ENCODE data around the gene SDK1.

SDK1 gene

DNA sequence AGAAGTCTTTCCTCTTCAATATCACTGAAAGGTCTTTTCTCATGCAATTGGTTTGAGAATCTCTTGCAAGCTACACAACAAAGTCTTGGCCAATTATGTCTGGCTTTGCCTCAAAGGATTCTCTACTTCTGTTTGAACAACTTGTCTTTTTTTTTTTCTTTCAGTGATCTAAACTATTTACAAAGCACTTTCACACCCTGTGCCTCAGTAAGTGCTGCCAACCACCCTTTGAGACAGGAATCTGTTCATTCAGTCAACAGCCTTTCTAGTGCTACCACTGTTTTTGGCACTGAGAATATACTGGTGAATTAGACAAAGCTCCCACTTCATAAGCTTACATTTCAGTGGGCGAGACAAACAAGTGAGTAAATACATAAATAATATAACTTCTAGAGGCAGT is 26.9 kb upstream of the SDK1 start:
- H3K9ac ChIP-seq (ENCODE audit: low read length): no peak overlapping the region
- H3K36me3 ChIP-seq (ENCODE audit: control insufficient read depth, insufficient read depth, low read length): no peaks in the 10 kb centered on the region
- no peaks in the 10 kb centered on the region for H3K27me3 ChIP-seq (ENCODE audit: control insufficient read depth, insufficient read depth, low read length)
- H3K9me3 ChIP-seq (ENCODE audit: control insufficient read depth, low read length): no peaks in the 10 kb centered on the region
- no peak overlapping the region for H3K4me3 ChIP-seq (ENCODE audit: low read length)
- H3K4me1 ChIP-seq (ENCODE audit: control insufficient read depth, insufficient read depth, low read length): no peaks in the 10 kb centered on the region

DNA sequence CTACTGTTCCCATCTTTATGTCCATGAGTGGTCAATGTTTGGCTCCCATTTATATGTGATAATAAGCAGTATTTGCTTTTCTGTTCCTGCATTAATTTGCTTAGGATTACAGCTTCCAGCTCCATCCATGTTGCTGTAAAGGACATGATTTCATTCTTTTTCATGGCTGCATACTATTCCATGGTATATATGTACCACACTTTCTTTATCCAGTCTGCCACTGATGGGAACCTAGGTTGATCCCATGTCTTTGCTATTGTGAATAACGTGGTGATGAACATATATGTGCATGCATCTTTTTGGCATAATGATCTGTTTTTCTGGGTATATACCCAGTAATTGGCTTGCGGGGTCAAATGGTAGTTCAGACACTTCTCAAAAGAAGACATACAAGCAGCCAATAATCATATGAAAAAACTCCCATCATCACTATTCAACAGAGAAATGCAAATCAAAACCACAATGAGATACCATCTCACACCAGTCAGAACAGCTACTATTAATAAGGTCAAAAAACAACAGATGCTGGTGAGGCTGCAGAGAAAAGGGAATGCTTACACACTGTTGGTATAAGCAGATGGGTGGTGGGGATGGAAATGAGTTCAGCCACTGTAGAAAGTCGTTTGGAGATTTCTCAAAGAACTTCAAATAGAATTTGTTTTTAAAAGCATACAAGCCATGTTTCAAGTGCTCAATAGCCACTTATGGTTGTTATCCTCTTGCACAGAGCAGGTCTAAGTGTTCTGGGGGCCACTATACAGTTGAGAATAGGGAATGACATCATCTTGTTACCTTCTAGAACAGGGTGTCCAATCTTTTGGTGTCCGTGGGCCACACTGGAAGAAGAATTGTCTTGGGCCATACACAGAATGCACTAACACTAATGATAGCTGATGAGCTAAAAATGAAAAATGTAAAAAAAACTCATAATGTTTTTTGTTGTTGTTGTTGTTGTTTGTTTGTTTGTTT is 23.2 kb upstream of the SDK1 start:
- Histone ChIP-seq H3K36me3 (ENCODE audit: control insufficient read depth, insufficient read depth, low read length) (no peaks in the 10 kb centered on the region), H3K9ac (ENCODE audit: low read length) (no peak overlapping the region), H3K4me1 (ENCODE audit: control insufficient read depth, insufficient read depth, low read length) (no peaks in the 10 kb centered on the region), H3K27me3 (ENCODE audit: control insufficient read depth, insufficient read depth, low read length) (no peaks in the 10 kb centered on the region), H3K9me3 (ENCODE audit: control insufficient read depth, low read length) (no peaks in the 10 kb centered on the region), H3K4me3 (ENCODE audit: low read length) (no peak overlapping the region)

DNA sequence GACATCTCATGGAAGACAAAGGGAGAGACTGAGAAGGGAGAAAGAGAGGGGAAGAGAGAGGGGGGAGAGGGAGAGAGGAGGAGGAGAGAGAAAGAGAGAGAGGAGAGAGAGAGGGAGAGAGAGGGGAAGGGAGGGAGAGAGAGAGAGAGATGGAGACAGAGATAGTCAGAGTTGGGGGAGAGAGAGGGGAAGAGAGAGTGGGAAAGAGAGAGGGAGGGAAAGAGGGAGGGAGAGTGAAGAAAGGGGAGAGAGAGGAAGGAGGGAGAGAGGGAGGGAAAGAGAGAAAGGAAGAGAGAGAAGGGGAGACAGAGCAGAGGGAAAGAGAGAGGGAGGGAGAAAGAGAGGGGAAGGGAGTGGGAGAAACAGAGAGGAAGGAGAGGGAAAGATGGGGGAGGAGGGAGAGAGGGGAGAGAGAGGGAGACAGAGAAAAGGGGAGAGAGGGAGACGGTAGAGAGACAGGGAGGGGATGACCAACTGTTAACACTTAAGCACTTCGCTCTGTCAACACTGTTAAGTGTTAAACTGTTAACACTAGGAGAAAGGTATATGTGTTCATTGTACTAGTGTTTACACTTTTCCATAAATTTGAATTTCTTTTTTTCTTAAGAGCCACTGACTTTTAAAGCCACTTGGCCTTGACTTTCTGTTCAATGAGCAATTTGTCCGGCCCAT is 21.8 kb upstream of the SDK1 start:
- H3K9ac ChIP-seq (ENCODE audit: low read length): no peak overlapping the region
- H3K9me3 ChIP-seq (ENCODE audit: control insufficient read depth, low read length): no peaks in the 10 kb centered on the region
- no peaks in the 10 kb centered on the region for H3K27me3 ChIP-seq (ENCODE audit: control insufficient read depth, insufficient read depth, low read length)
- H3K4me1 ChIP-seq (ENCODE audit: control insufficient read depth, insufficient read depth, low read length): no peaks in the 10 kb centered on the region
- H3K4me3 ChIP-seq (ENCODE audit: low read length): no peak overlapping the region
- H3K36me3 ChIP-seq (ENCODE audit: control insufficient read depth, insufficient read depth, low read length): no peaks in the 10 kb centered on the region

DNA sequence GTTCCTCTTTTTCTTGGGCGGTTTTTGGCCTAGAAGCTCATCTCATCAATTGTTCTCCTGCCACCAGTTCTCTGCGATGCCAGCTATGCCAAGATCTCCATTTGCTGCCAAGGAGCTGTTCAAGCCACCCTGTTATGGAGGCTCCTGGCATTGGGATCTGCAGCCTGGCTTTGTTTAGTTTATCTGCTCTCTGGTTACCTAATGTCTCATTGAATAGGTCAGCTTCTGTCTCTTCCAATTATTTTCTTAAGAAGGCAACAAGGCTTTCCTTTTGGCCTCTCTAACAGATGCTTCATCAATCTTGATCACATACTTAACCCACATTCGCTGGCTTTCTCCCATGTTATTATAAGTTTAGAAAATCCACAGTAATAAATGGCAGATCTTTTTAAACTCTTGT is 20.6 kb upstream of the SDK1 start:
- H3K4me1 ChIP-seq (ENCODE audit: control insufficient read depth, insufficient read depth, low read length): no peaks in the 10 kb centered on the region
- no peaks in the 10 kb centered on the region for H3K9me3 ChIP-seq (ENCODE audit: control insufficient read depth, low read length)
- H3K36me3 ChIP-seq (ENCODE audit: control insufficient read depth, insufficient read depth, low read length): no peaks in the 10 kb centered on the region
- no peak overlapping the region for H3K4me3 ChIP-seq (ENCODE audit: low read length)
- H3K27me3 ChIP-seq (ENCODE audit: control insufficient read depth, insufficient read depth, low read length): no peaks in the 10 kb centered on the region
- no peak overlapping the region for H3K9ac ChIP-seq (ENCODE audit: low read length)

DNA sequence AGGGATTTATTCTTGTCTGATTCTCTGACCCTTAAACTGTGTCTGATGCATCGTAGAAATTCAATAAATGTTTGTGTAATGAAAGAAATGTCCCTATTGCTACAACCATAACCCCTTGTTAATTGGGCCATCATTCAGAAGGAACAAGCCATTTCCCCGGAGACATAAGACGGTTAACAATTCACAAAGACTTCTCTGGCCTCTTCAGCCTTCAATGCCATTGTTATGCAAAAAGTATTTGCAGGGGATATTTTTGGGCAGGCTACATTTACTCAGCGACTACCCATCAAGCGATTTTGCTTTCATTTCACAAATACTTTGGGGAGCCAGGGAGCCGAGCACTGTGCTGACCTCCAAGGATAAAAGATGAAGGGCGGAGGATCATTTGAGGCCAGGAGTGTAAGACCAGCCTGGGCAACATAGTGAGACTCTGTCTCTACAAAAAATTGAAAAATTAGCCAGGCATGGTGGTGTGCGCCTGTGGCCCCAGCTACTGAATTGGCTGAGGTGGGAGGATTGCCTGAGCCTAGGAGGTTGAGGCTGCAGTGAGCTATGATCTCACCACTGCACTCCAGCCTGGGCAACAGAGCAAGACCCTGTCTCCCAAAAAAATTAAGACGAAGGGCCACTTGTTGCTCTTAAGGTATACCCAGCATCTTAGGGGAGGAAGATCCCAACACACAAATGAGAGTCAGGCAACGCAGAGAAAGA is 20.0 kb upstream of the SDK1 start:
- Histone ChIP-seq H3K4me1 (ENCODE audit: control insufficient read depth, insufficient read depth, low read length) (no peaks in the 10 kb centered on the region), H3K27me3 (ENCODE audit: control insufficient read depth, insufficient read depth, low read length) (no peaks in the 10 kb centered on the region), H3K9me3 (ENCODE audit: control insufficient read depth, low read length) (no peaks in the 10 kb centered on the region), H3K9ac (ENCODE audit: low read length) (no peak overlapping the region), H3K36me3 (ENCODE audit: control insufficient read depth, insufficient read depth, low read length) (no peaks in the 10 kb centered on the region), H3K4me3 (ENCODE audit: low read length) (no peak overlapping the region)

DNA sequence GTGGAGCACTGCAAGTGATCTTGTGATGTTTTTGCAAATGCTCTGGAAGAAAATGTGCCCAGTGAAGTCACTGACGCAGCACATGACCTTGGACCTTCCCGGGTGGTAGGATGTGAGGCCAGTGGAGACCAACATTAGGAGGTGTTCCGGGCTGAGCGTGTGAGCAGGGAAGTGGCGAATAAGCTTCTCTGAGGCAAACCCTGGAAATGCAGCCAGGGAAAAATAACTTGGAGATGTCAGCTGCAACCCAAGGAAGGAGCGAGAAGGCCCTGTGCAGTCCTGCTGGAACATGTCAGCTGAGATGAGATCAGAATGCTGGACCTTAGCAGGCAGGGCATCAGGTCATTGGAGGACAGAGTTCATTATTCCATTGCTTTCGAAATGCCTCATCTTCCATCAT is 18.6 kb upstream of the SDK1 start:
- no peak overlapping the region for H3K4me3 ChIP-seq (ENCODE audit: low read length)
- H3K27me3 ChIP-seq (ENCODE audit: control insufficient read depth, insufficient read depth, low read length): no peaks in the 10 kb centered on the region
- no peaks in the 10 kb centered on the region for H3K9me3 ChIP-seq (ENCODE audit: control insufficient read depth, low read length)
- no peak overlapping the region for H3K9ac ChIP-seq (ENCODE audit: low read length)
- H3K4me1 ChIP-seq (ENCODE audit: control insufficient read depth, insufficient read depth, low read length): no peaks in the 10 kb centered on the region
- H3K36me3 ChIP-seq (ENCODE audit: control insufficient read depth, insufficient read depth, low read length): no peaks in the 10 kb centered on the region

DNA sequence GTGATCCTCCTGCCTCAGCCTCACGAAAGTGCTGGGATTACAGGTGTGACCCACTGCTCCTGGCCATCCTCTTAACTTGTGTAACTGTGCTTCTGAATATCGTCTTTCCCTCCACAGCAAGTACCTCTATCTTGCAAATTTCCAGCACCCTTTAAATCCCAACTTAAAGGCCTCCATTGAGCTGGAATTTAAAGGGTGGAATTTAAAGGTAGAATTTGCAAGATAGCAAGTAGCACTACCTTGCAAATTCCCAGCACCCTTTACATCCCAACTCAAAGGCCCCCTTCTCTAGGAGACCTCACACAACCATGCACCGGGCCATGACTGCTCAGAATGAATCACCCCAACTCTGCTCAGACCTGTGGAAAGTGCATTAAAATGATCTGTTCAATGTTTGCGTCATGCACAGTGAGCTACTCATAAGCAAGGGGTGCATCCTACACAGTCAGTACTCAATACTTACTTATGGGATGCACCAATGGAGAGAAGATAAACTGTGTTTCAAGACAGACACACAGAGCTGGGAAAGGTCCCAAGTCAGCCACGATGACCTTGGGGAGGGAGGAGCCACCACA is 17.8 kb upstream of the SDK1 start:
- Histone ChIP-seq H3K27me3 (ENCODE audit: control insufficient read depth, insufficient read depth, low read length) (no peaks in the 10 kb centered on the region), H3K36me3 (ENCODE audit: control insufficient read depth, insufficient read depth, low read length) (no peaks in the 10 kb centered on the region), H3K9ac (ENCODE audit: low read length) (no peak overlapping the region), H3K4me3 (ENCODE audit: low read length) (no peak overlapping the region), H3K4me1 (ENCODE audit: control insufficient read depth, insufficient read depth, low read length) (no peaks in the 10 kb centered on the region), H3K9me3 (ENCODE audit: control insufficient read depth, low read length) (no peaks in the 10 kb centered on the region)

DNA sequence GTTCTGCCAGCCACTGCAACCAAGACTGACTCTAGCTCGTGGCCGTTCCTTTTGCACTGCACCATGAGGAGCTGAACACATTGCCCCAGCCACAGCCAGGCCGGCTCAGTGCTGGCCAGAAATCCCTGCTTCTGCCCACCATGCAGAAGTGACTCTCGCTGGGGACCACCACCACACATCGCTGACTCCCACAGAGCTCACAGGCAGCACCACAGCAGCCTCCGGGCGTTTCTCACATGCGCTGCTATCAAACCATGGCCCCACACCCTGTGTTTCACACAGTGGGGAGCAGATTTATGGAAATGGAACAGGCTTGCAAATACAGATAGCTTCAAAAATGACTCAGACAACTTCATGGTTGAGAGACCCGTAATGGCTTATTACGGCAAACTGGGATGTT is 15.4 kb upstream of the SDK1 start:
- no peaks in the 10 kb centered on the region for H3K9me3 ChIP-seq (ENCODE audit: control insufficient read depth, low read length)
- no peak overlapping the region for H3K4me3 ChIP-seq (ENCODE audit: low read length)
- H3K27me3 ChIP-seq (ENCODE audit: control insufficient read depth, insufficient read depth, low read length): no peaks in the 10 kb centered on the region
- H3K9ac ChIP-seq (ENCODE audit: low read length): no peak overlapping the region
- no peaks in the 10 kb centered on the region for H3K4me1 ChIP-seq (ENCODE audit: control insufficient read depth, insufficient read depth, low read length)
- H3K36me3 ChIP-seq (ENCODE audit: control insufficient read depth, insufficient read depth, low read length): no peaks in the 10 kb centered on the region

DNA sequence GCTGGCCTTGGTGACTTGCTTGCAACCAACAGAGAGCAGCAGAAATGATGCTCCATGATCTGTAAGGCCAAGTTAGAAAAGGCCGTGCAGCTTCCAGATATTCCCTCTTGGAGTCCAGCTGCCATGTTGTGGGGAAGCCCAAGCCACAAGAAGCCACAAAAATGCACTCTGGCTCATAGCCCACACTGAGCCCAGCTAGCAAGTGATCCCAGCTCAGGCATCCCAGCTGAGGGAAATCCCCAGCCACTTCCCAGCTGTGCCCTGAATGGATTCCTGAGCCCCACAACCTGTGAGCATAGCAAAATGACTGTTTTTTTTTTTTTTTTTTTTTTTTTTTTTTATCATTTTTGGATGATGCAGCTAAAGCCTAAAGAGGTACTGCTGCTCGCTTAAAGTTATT is 11.1 kb upstream of the SDK1 start:
- no peak overlapping the region for H3K9ac ChIP-seq (ENCODE audit: low read length)
- H3K4me1 ChIP-seq (ENCODE audit: control insufficient read depth, insufficient read depth, low read length): peaks cover 6% of the 10 kb centered on the region
- no peaks in the 10 kb centered on the region for H3K9me3 ChIP-seq (ENCODE audit: control insufficient read depth, low read length)
- no peaks in the 10 kb centered on the region for H3K27me3 ChIP-seq (ENCODE audit: control insufficient read depth, insufficient read depth, low read length)
- H3K36me3 ChIP-seq (ENCODE audit: control insufficient read depth, insufficient read depth, low read length): no peaks in the 10 kb centered on the region
- H3K4me3 ChIP-seq (ENCODE audit: low read length): no peak overlapping the region

DNA sequence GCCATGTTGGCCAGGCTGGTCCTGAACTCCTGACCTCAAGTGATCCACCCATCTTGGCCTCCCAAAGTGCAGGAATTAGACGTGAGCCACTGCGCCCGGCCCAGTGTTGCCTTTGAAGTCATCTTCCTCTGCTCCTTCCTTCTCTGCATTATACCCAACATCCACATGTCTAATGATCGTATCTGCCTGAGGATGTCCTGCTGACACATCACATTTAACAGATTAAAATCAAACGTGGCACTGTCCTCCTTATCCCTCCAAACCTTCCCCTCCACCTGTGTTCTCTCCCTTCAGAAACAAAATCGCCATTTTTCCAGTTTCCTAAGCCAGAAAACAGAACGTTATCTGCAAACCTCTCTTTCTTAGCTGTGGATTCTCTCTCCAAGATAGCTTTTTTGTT is 8.4 kb upstream of the SDK1 start:
- no peak overlapping the region for H3K9ac ChIP-seq (ENCODE audit: low read length)
- H3K36me3 ChIP-seq (ENCODE audit: control insufficient read depth, insufficient read depth, low read length): no peaks in the 10 kb centered on the region
- H3K4me1 ChIP-seq (ENCODE audit: control insufficient read depth, insufficient read depth, low read length): peaks cover 6% of the 10 kb centered on the region
- no peaks in the 10 kb centered on the region for H3K27me3 ChIP-seq (ENCODE audit: control insufficient read depth, insufficient read depth, low read length)
- no peak overlapping the region for H3K4me3 ChIP-seq (ENCODE audit: low read length)
- no peaks in the 10 kb centered on the region for H3K9me3 ChIP-seq (ENCODE audit: control insufficient read depth, low read length)

DNA sequence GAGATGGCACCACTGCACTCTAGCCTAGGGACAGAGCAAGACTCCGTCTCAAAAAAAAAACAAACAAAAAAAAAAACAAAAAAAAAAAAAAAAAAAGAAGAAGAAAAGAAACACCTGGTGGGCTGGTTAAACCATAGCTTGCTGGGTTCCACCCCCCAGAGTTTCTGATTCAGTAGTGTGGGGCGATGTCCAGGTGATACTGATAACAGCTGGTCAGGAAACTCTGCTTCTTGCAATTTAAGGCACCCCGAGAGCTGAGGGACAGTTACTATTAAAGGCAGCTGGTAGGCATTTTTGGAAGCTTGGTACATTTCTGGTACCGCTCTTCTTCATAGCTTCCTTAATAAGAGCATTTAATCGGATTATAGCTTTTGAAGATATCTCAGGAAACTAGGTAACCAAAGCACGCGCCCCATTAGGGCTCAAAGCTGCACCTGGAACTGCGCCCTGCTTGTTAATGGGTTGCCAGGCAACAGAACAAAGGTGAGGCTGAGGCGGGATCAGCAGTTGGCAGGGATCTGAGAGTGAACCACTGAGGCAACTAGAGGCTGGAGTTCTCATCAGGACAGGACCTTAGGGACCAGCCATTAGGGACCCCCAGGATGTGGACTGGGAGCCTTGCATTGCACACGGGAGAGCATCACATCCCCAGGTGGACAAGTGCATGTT is 6.5 kb upstream of the SDK1 start:
- H3K9me3 ChIP-seq (ENCODE audit: control insufficient read depth, low read length): no peaks in the 10 kb centered on the region
- H3K9ac ChIP-seq (ENCODE audit: low read length): no peak overlapping the region
- H3K27me3 ChIP-seq (ENCODE audit: control insufficient read depth, insufficient read depth, low read length): peaks cover under 1% of the 10 kb centered on the region
- no peaks in the 10 kb centered on the region for H3K36me3 ChIP-seq (ENCODE audit: control insufficient read depth, insufficient read depth, low read length)
- H3K4me1 ChIP-seq (ENCODE audit: control insufficient read depth, insufficient read depth, low read length): peaks cover 6% of the 10 kb centered on the region
- no peak overlapping the region for H3K4me3 ChIP-seq (ENCODE audit: low read length)

Data from mucosa of stomach (tissue), 1 donor.